ENCODE results near the gene MMP14.

- TF ChIP-seq YY1 (IDR thresholded peaks at IDR 0.05; ENCODE audit: insufficient read depth, insufficient read length) (no peak), SUZ12 (IDR thresholded peaks at IDR 0.05; ENCODE audit: extremely low read depth, insufficient read depth, insufficient read length) (no peak)
These were observed 28.6 kb downstream of the MMP14 start for GRCh38 chr14:22864979-22865378.
